PC-3 (cell line): ENCODE data around the gene KCNQ2. TPM values are rescaled to one million over a fixed set of nuclear protein-coding genes. Genes with fewer than 3 reads are reported as not detected.
A peak's percentile ranks its signal among the peaks of the same experiment; 100 is the strongest.

ENCODE experiments used
- ATAC-seq: fragments of 200-7000 bp; cut with Tn5 transposase; 2 replicates; pipeline ENCODE4 v1.9.1; 2020; ENCODE audit warnings: mild to moderate bottlenecking, moderate library complexity
- BruUV-seq: library from RNA; stranded (reverse); fragments of 400-500 nt; replicated peaks from 2 replicates; lab custom pipeline; 2021; lab: Mats Ljungman, UMichigan
- CTCF ChIA-PET: fragments of 300-600 bp; sonication (Branson Sonifier 250); formaldehyde crosslinking; loops from one replicate; lab custom pipeline; 2022; ENCODE audit warnings: antibody characterized with exemption; lab: Charles Lee
- POLR2A ChIA-PET: fragments of 300-600 bp; sonication (Branson Sonifier 250); formaldehyde crosslinking; loops from one replicate; lab custom pipeline; 2022; ENCODE audit warnings: antibody characterized with exemption; ENCODE audit not compliant: unreplicated experiment; lab: Charles Lee
- DNase-seq: peaks from one replicate; pipeline ENCODE4 v3.0.0-alpha.2; 2015
- H2AFZ ChIP-seq: fragments of 300-600 bp; sonication (generic); 2 replicates; pipeline ENCODE4 v1.6.0; 2016; ENCODE audit warnings: antibody characterized with exemption, low read length
- H3F3A ChIP-seq: fragments of 300-600 bp; sonication (generic); one replicate; pipeline ENCODE4 v1.6.0; 2017; ENCODE audit warnings: antibody characterized with exemption, low read length, control low read depth, mild to moderate bottlenecking; ENCODE audit not compliant: unreplicated experiment
- H3K27ac ChIP-seq: fragments of 300-600 bp; sonication (generic); 2 replicates; pipeline ENCODE4 v1.5.1; 2016; ENCODE audit warnings: mild to moderate bottlenecking, low read length
- H3K27me3 ChIP-seq: fragments of 300-600 bp; sonication (generic); 2 replicates; pipeline ENCODE4 v1.6.1; 2016; ENCODE audit warnings: low read length, mixed read lengths
- H3K36me3 ChIP-seq: fragments of 300-600 bp; sonication (generic); 2 replicates; pipeline ENCODE4 v1.6.1; 2016; ENCODE audit warnings: low read depth, mixed run types, low read length, mixed read lengths
- H3K4me1 ChIP-seq: fragments of 300-600 bp; sonication (generic); 2 replicates; pipeline ENCODE4 v1.5.1; 2016; ENCODE audit warnings: low read length; ENCODE audit not compliant: insufficient read depth
- H3K4me2 ChIP-seq: fragments of 300-600 bp; sonication (generic); 2 replicates; pipeline ENCODE4 v1.6.0; 2016; ENCODE audit warnings: low read length
- H3K4me3 ChIP-seq: fragments of 300-600 bp; sonication (generic); 2 replicates; pipeline ENCODE4 v1.5.1; 2016; ENCODE audit warnings: mild to moderate bottlenecking, low read length, mixed read lengths
- H3K79me2 ChIP-seq: fragments of 300-600 bp; sonication (generic); 2 replicates; pipeline ENCODE4 v1.6.1; 2017; ENCODE audit warnings: low read length, mixed read lengths
- H3K9ac ChIP-seq: fragments of 300-600 bp; sonication (generic); 2 replicates; pipeline ENCODE4 v1.6.0; 2016; ENCODE audit warnings: mild to moderate bottlenecking, low read length
- H3K9me2 ChIP-seq: fragments of 300-600 bp; sonication (generic); replicated peaks from 2 replicates; pipeline ENCODE4 v1.6.1; 2016; ENCODE audit warnings: mixed run types, low read length, mixed read lengths
- H3K9me3 ChIP-seq: fragments of 300-600 bp; sonication (generic); 2 replicates; pipeline ENCODE4 v1.6.1; 2016; ENCODE audit warnings: low read length, mixed read lengths
- H4K20me1 ChIP-seq: fragments of 300-600 bp; sonication (generic); 2 replicates; pipeline ENCODE4 v1.6.1; 2016; ENCODE audit warnings: low read length, mixed read lengths
- CTCF ChIP-seq: fragments of 300-600 bp; sonication (generic); conservative IDR thresholded peaks from 2 replicates; pipeline ENCODE4 v1.5.1; 2017; ENCODE audit warnings: antibody characterized with exemption, low read depth, mild to moderate bottlenecking, low read length
- EZH2 ChIP-seq: fragments of 300-600 bp; sonication (generic); IDR thresholded peaks from one replicate; pipeline ENCODE4 v1.6.1; 2017; ENCODE audit warnings: antibody characterized with exemption, mild to moderate bottlenecking, low read length; ENCODE audit not compliant: unreplicated experiment
- EZH2phosphoT487 ChIP-seq: fragments of 300-600 bp; sonication (generic); IDR thresholded peaks from 2 replicates; pipeline ENCODE4 v1.6.1; 2018; ENCODE audit warnings: mild to moderate bottlenecking, antibody characterized with exemption, low read length, borderline replicate concordance
- intact Hi-C: fragments of 100-400 bp; cut with micrococcal nuclease; formaldehyde crosslinking; loops from 2 replicates; pipeline ENCODE4 v1.9.0; 2023
- total RNA-seq: library from RNA; depleted of rRNA; stranded (reverse); fragments of >200 nt; gene quantifications from 2 replicates; pipeline ENCODE4 v1.2.3, GENCODE V29; 2014

Gene KCNQ2
- total RNA-seq, 1 experiment from 2014 or later = not detected

DNA sequence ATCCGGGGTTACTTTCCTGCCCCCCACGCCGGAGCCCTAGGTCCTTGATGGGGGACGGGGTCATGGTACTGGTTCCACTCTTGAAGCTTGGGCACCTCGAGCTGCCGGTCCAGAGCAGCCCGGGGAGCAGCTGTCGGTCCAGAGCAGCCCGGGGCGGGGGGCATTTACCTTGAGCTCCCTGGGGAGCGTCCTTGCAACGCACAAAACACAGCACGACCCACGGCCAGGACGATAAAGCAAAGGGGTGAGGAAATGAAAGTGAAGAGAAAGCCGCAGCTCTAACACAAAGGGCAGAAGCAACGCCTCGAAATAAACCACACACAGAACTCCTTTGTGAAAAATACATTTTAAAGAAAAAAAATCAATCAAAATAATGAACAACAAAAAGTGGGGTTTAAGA is 39.1 kb downstream of the KCNQ2 start:
- Histone ChIP-seq H3K79me2 (no peaks in the 10 kb centered on the region), H3K9me3 (no peaks in the 10 kb centered on the region), H3K9me2 (no peaks in the 10 kb centered on the region), H3K27ac (no peak overlapping the region), H2AFZ (no peak overlapping the region), H3K4me3 (no peak overlapping the region), H3K27me3 (0 out of 2 replicates have a peak, but pooled peaks cover 4% of the 10 kb centered on the region), H3K4me2 (no peak overlapping the region), H4K20me1 (no peaks in the 10 kb centered on the region), H3K9ac (no peak overlapping the region), H3K4me1 (no peaks in the 10 kb centered on the region), H3F3A (no peaks in the 10 kb centered on the region), H3K36me3 (no peaks in the 10 kb centered on the region)
- DNase-seq = no peak
- TF ChIP-seq EZH2phosphoT487 = no peak
- no peak for TF ChIP-seq CTCF
- no peak for TF ChIP-seq EZH2
- no peak for ATAC-seq
- ChIA-PET CTCF (no interaction called here), POLR2A (no interaction called here)
- intact Hi-C loops = no loop called here
- BruUV-seq = no TSS peak

DNA sequence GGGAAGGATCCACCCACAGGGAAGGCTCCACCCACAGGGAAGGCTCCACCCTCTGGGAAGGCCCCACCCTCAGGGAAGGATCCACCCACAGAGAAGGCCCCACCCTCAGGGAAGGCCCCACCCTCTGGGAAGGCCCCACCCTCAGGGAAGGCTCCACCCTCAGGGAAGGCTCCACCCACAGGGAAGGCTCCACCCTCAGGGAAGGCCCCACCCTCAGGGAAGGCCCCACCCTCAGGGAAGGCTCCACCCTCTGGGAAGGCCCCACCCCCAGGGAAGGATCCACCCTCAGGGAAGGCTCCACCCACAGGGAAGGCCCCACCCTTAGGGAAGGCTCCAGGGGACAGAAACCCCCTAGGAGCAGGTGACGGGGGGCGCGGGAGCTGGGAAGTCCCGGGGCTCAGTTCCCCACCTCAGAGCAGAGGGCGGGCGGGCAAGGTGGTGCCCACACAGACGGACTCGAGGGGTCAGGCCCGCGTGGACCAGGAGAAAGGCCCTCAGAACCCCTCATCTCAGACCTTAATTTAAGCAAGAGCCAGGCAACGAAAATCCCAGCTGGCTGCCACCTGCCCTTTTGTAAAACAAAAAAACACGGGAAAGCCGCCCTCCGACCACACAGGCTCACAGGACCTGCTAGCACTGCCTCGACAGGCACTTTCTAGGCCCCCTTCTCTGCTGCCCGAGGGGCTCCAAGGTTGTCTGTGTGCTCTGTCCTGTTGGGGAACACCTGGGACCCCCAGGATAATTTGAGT is 39.7 kb downstream of the KCNQ2 start:
- no peak overlapping the region for H2AFZ ChIP-seq
- ChIA-PET CTCF (no interaction called here), POLR2A (no interaction called here)
- no peaks in the 10 kb centered on the region for H3K79me2 ChIP-seq
- H3K27ac ChIP-seq = no peak overlapping the region
- DNase-seq (peak; percentile 7), ATAC-seq (no peak)
- no peaks in the 10 kb centered on the region for H3F3A ChIP-seq
- H3K36me3 ChIP-seq = no peaks in the 10 kb centered on the region
- no peaks in the 10 kb centered on the region for H3K9me2 ChIP-seq
- no peaks in the 10 kb centered on the region for H3K9me3 ChIP-seq
- no peaks in the 10 kb centered on the region for H4K20me1 ChIP-seq
- TF ChIP-seq CTCF (no peak), EZH2phosphoT487 (no peak), EZH2 (no peak)
- H3K27me3 ChIP-seq = 0 out of 2 replicates have a peak, but pooled peaks cover 7% of the 10 kb centered on the region
- H3K4me2 ChIP-seq = no peak overlapping the region
- H3K4me1 ChIP-seq = no peaks in the 10 kb centered on the region
- no peak overlapping the region for H3K9ac ChIP-seq
- no TSS peak for BruUV-seq
- intact Hi-C loops = no loop called here
- no peak overlapping the region for H3K4me3 ChIP-seq

DNA sequence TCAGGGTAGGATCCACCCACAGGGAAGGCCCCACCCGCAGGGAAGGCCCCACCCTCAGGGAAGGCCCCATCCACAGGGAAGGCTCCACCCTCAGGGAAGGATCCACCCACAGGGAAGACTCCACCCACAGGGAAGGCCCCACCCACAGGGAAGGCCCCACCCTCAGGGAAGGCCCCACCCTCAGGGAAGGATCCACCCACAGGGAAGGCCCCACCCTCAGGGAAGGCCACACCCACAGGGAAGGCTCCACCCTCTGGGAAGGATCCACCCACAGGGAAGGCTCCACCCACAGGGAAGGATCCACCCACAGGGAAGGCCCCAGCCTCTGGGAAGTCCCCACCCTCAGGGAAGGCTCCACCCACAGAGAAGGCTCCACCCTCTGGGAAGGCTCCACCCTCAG is 40.5 kb downstream of the KCNQ2 start:
- Histone ChIP-seq H3K27ac (no peak overlapping the region), H3K79me2 (no peaks in the 10 kb centered on the region), H3K4me2 (no peak overlapping the region), H4K20me1 (no peaks in the 10 kb centered on the region), H3K36me3 (no peaks in the 10 kb centered on the region), H3K9me2 (no peaks in the 10 kb centered on the region), H3F3A (no peaks in the 10 kb centered on the region), H3K4me3 (no peak overlapping the region), H3K9ac (no peak overlapping the region), H3K27me3 (0 out of 2 replicates have a peak, but pooled peaks cover 13% of the 10 kb centered on the region), H2AFZ (no peak overlapping the region), H3K9me3 (no peaks in the 10 kb centered on the region), H3K4me1 (no peaks in the 10 kb centered on the region)
- CTCF ChIA-PET = no interaction called here
- intact Hi-C loops = no loop called here
- no peak for ATAC-seq
- POLR2A ChIA-PET = no interaction called here
- TF ChIP-seq CTCF = no peak
- TF ChIP-seq EZH2phosphoT487 = no peak
- no TSS peak for BruUV-seq
- DNase-seq = peak; percentile 8
